Activated naive CD4-positive, alpha-beta T cell treated with anti-CD3 and anti-CD28 coated beads, Interleukin-2, amount 50 U/mL, for 24 hours (primary cell): ENCODE results near the gene LYPD8.
A peak's percentile ranks its signal among the peaks of the same experiment; 100 is the strongest.

Source experiments
- H3K27ac Mint-ChIP-seq: one replicate; pipeline ENCODE4 v1.8.0; 2021; ENCODE audit warnings: mild to moderate bottlenecking, mixed read lengths
- H3K27me3 Mint-ChIP-seq: one replicate; pipeline ENCODE4 v1.8.0; 2021; ENCODE audit warnings: mixed read lengths
- H3K36me3 Mint-ChIP-seq: one replicate; pipeline ENCODE4 v1.8.0; 2021; ENCODE audit warnings: mixed read lengths
- H3K4me1 Mint-ChIP-seq: one replicate; pipeline ENCODE4 v1.8.0; 2021; ENCODE audit warnings: mixed read lengths
- H3K4me3 Mint-ChIP-seq: one replicate; pipeline ENCODE4 v1.8.0; 2021; ENCODE audit warnings: mild to moderate bottlenecking, mixed read lengths
- H3K9me3 Mint-ChIP-seq: one replicate; pipeline ENCODE4 v1.8.0; 2021; ENCODE audit warnings: mixed read lengths

Gene LYPD8

DNA sequence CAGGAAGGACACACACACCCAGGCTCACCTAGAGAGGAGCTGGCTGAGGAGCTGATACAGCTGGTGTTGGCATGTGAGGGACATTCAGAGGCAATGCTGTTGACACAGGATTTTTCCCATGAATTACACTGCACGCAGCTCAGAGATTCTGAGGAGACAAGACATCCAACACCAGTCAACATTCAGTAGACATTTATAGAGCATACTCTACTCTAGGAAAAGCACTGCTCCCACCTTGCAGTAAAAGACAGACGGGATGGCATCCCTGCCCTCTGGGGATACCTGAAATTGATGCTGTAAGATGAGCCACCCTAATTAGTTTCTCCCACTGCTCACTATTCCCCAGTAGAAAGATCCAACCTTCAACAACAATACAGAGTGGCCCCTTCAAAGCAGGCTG, 5.1 kb downstream of the LYPD8 start:
- peaks cover 25% of the 10 kb centered on the region for H3K4me1 Mint-ChIP-seq
- H3K9me3 Mint-ChIP-seq: no peaks in the 10 kb centered on the region
- H3K4me3 Mint-ChIP-seq: no peak overlapping the region
- H3K27me3 Mint-ChIP-seq: no peaks in the 10 kb centered on the region
- no peaks in the 10 kb centered on the region for H3K36me3 Mint-ChIP-seq
- no peak overlapping the region for H3K27ac Mint-ChIP-seq

DNA sequence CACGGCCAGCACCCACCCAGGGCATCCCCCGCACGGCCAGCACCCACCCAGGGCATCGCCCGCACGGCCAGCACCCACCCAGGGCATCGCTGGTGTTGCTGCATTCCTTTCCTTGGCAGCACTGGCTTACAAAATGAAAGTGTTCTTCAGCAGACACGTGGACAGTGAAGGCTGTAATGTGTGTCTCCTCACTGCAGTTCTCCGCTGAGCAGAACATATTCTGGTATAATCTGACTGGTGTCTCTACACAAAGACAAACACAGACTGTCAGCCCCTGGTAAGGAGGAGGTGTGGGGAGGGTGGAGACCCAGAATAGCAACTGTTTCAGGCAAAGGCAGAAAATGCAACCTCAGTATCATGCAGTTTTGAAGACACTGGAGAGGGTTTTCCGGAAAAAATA, 7.3 kb downstream of the LYPD8 start:
- H3K27me3 Mint-ChIP-seq: no peaks in the 10 kb centered on the region
- no peaks in the 10 kb centered on the region for H3K9me3 Mint-ChIP-seq
- no peak overlapping the region for H3K4me3 Mint-ChIP-seq
- no peak overlapping the region for H3K27ac Mint-ChIP-seq
- H3K4me1 Mint-ChIP-seq: peaks cover 25% of the 10 kb centered on the region
- H3K36me3 Mint-ChIP-seq: no peaks in the 10 kb centered on the region

DNA sequence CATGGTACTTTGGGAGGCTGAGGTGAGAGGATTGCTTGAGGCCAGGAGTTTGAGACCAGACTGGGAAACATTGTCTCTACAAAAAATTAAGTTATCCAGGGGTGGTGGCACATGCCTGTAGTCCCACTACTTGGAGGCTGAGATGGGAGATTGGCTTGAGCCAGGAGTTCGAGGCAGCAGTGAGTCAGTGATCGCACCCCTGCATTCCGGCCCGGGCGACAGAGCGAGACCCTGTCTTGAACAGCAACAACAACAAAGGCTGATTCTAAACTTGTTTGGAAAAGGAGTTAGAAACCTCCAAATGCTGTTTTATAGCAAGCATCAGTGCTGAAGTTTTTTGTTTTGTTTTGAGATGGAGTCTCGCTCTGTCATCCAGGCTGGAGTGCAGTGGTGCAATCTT, 14.7 kb downstream of the LYPD8 start:
- Mint-ChIP-seq H3K9me3 (no peaks in the 10 kb centered on the region), H3K4me3 (no peak overlapping the region), H3K27ac (no peak overlapping the region), H3K36me3 (no peaks in the 10 kb centered on the region), H3K4me1 (no peaks in the 10 kb centered on the region), H3K27me3 (peaks cover 2% of the 10 kb centered on the region)

DNA sequence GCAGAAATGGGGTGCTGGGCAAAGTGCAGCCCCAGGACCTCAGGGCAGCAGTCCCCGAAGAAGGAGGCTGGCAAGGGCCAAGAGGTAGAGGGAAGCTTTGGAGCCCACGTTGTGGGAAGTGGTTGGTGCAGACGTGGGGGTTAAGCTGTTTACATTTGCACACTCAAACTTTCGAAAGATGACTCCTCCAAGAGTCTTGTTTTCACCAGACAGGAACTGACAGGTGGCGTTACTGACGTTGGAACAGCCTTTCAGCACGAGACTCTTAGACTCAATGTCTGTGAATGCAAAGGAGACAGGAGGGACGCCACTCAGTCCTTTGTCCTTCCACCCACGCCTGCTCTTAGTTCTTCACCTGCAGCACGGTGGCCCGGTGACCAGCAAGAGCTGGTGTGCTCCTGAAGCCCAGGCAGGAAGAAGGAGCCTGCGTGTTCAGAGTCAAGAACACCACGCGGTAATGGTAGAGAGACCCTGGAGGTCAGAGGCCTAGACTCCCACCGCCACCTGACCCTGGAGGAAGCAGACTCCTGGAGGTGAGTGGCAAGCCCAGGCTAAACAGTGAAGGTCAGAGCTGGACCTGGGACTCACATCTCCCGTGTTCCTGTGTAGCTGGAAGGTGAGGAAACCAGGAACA, 15.9 kb downstream of the LYPD8 start:
- Mint-ChIP-seq H3K27ac (no peak overlapping the region), H3K36me3 (no peaks in the 10 kb centered on the region), H3K27me3 (peaks cover 2% of the 10 kb centered on the region), H3K4me3 (no peak overlapping the region), H3K4me1 (no peaks in the 10 kb centered on the region), H3K9me3 (no peaks in the 10 kb centered on the region)

DNA sequence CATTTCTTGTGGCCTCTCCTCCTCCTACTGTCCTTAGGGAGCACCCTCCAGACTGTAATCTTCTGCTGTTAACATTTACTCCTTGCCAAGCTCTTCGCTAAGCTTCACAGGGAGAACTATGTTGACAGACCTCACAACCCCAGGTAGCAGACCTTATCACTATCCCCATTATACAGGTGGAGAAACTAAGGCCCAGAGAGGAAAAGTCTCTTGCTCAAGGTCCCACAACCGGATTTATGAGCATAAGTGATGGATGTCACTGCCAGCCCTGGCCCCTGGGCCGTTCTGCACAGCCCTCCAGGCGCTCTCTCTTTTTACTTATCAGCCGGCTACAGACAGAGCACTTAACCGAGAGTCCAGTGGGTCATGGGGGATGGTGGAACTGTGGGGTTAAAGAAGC, 18.1 kb downstream of the LYPD8 start:
- Mint-ChIP-seq H3K4me3 (no peak overlapping the region), H3K27me3 (peaks cover 5% of the 10 kb centered on the region), H3K9me3 (no peaks in the 10 kb centered on the region)

DNA sequence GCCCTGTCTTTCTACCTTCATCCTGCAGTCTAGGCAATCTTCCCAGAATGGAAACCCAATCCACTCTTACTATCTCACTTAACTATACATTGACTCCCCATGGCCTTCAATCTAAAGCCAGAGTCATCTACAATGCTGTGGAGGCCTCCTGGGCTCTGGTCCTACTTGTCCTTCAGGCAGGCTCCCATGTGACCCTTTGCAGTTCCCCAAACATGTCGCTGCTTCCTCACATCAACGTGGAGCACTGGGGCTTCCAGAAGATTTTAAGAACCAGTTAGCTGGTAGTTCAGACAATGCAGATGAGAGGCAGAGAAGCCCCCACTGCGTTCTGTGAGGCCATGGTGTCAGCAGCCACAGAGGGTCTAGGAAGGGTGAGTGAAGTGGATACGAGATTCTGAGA, 18.6 kb downstream of the LYPD8 start:
- no peaks in the 10 kb centered on the region for H3K36me3 Mint-ChIP-seq
- H3K27me3 Mint-ChIP-seq: peaks cover 4% of the 10 kb centered on the region
- no peak overlapping the region for H3K4me3 Mint-ChIP-seq
- H3K27ac Mint-ChIP-seq: no peak overlapping the region
- H3K9me3 Mint-ChIP-seq: no peaks in the 10 kb centered on the region
- no peaks in the 10 kb centered on the region for H3K4me1 Mint-ChIP-seq

More for the DNA sequence above, 18.1 kb downstream of the LYPD8 start:
- Mint-ChIP-seq H3K27ac (no peak overlapping the region), H3K36me3 (no peaks in the 10 kb centered on the region), H3K4me1 (no peaks in the 10 kb centered on the region)

DNA sequence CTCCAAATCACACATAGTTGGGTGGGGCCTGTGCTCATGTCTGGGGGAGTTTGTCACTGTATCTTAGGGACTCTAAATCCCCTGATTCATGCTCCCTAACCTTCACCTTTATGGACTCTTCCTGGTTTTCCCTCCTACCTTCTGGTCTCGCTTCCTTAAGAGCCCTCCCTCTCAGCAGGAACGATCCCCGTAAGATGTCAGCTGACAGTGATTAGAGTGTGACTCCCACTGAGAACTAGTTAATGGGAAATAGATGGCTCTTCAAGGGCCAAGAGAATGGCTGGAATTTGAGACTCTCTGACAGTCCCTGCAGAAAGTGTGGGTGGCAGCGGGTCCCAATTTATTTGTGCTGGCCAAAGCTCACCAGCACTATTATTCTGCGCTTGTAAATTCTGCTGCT, 22.0 kb downstream of the LYPD8 start:
- H3K9me3 Mint-ChIP-seq: no peaks in the 10 kb centered on the region
- H3K27me3 Mint-ChIP-seq: peaks cover 3% of the 10 kb centered on the region
- H3K36me3 Mint-ChIP-seq: no peaks in the 10 kb centered on the region
- no peak overlapping the region for H3K4me3 Mint-ChIP-seq
- no peaks in the 10 kb centered on the region for H3K4me1 Mint-ChIP-seq
- H3K27ac Mint-ChIP-seq: no peak overlapping the region

DNA sequence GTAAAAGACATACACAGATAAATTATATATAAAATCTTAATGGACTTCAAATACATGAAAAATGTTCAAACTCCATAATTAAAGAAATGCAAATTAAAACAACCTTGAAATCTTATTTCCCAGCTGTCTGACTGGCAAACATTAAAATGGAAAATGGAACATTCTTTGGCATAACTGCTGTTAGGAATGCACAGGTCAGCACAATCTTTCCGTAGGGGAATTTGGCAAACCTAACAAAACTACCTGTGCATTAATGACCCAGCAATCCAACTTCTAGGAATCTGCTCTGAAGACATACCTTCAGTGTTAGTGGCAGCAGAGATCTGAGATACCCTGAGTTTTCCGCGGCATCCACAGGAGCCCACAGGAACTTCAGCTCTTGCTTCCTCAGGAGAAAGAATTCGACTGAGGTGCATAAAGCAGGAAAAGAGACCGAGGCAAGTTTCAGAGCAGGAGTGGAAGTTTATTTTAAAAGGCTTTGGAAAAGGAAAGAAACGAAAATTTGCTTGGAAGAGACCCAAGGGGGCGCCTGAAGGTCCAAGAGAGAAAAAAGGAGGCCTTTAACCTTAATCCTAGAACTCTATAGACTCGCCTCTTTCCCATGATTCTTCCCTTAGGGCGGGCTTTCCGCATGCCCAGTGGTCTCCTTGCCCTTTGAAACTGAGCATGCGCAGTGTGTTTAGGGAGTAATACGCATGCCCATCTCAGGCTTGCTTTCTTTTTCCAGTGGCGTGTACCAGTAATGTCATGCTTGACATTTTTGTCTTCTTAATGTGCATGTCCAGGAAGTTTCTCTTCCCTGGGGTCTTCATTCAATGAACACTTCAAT, 24.8 kb downstream of the LYPD8 start:
- peaks cover 3% of the 10 kb centered on the region for H3K27me3 Mint-ChIP-seq
- no peaks in the 10 kb centered on the region for H3K36me3 Mint-ChIP-seq
- H3K4me3 Mint-ChIP-seq: no peak overlapping the region
- H3K27ac Mint-ChIP-seq: peak overlapping the region; percentile 15
- no peaks in the 10 kb centered on the region for H3K9me3 Mint-ChIP-seq
- no peaks in the 10 kb centered on the region for H3K4me1 Mint-ChIP-seq

DNA sequence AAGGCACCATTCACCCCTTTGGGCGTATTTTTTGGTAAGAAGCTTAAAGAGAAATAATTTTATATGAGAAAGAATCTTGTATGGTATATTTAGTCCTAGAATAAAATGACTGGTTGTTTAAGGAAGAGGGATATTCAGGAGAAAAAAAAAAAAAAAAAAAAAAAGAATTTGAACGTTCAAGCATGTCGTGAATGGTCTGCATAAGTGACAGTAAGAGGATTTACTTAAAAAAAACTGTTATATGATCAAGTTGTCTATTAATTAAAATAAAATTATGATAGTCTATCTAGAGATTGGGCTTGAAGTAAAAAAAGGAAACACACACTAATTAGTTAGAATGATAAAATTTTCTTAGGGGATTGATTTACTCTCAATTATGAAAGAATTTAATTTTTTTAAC, 41.3 kb downstream of the LYPD8 start:
- Mint-ChIP-seq H3K4me3 (no peak overlapping the region), H3K4me1 (no peaks in the 10 kb centered on the region), H3K9me3 (no peaks in the 10 kb centered on the region), H3K36me3 (peaks cover 2% of the 10 kb centered on the region), H3K27ac (no peak overlapping the region), H3K27me3 (peaks cover 10% of the 10 kb centered on the region)

DNA sequence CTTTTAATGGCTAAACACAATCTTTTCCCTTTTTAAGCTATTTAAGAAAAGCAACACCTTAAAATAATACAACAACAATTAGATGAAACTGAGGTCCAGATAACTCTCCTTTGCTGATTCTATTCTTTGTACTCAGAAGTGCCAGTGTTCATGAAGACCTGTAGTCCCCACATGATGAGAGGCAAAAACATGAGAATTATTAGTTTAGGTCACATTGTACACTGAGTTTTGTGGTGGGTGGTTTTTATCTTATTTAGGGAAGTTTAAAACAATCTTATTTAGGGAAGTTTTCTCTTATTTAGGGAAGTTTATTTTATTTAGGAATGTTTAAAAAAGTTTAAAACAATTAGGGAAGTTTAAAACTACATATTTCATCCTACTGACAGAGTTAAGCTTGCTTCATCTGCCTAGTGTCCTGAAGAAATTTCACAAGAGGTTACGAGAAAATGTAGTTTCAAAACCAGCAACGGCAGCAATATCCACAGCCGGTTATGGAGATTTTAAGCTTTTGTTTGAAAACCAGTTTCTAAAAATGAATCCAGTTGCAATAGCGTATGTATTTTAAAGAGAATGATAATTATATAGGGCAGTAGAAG, 45.2 kb downstream of the LYPD8 start:
- no peak overlapping the region for H3K27ac Mint-ChIP-seq
- H3K36me3 Mint-ChIP-seq: peaks cover 2% of the 10 kb centered on the region
- H3K9me3 Mint-ChIP-seq: no peaks in the 10 kb centered on the region
- H3K4me1 Mint-ChIP-seq: no peaks in the 10 kb centered on the region
- H3K27me3 Mint-ChIP-seq: peaks cover 10% of the 10 kb centered on the region
- no peak overlapping the region for H3K4me3 Mint-ChIP-seq

DNA sequence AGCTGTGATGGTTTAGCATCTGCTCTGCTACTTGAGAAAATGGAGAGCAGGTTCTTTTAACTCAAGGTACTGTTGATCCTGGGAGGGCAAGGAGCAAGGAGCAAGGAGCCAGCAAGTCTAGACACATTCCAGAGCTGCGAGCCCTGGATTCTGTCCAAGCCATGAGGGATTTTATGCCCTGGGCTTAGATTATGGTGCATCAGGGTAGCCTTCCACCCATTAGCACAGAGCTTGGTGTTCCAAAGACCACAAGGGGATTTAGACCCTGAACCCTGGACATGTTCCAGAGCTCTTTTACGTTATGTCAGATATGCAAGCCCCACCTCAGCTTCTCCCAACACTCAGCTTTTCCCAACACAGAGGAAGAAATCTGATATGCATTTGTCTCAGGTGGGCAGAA, 51.0 kb downstream of the LYPD8 start:
- Mint-ChIP-seq H3K27me3 (no peaks in the 10 kb centered on the region), H3K36me3 (no peaks in the 10 kb centered on the region), H3K9me3 (no peaks in the 10 kb centered on the region), H3K4me1 (no peaks in the 10 kb centered on the region), H3K4me3 (no peak overlapping the region), H3K27ac (no peak overlapping the region)

DNA sequence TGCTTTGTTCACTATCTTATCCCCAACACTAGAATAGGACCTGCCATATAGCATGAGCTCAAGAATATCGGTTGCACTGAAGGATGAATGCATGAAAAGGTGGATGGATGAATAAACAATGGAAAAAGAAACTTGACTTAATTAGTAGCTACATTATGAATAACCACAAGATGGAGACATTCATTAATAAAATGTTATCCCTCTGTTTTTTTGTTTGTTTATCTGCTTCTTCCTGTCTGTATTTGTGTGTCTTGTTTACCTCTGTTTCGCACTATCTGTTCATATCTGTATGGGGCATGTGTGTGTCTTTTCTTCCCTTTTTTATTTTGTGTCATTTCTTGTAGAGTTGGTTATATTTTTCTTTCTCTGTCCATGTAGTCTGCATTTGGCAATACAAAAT, 51.9 kb downstream of the LYPD8 start:
- Mint-ChIP-seq H3K9me3 (no peaks in the 10 kb centered on the region), H3K27me3 (no peaks in the 10 kb centered on the region), H3K36me3 (no peaks in the 10 kb centered on the region), H3K27ac (no peak overlapping the region), H3K4me1 (no peaks in the 10 kb centered on the region), H3K4me3 (no peak overlapping the region)

DNA sequence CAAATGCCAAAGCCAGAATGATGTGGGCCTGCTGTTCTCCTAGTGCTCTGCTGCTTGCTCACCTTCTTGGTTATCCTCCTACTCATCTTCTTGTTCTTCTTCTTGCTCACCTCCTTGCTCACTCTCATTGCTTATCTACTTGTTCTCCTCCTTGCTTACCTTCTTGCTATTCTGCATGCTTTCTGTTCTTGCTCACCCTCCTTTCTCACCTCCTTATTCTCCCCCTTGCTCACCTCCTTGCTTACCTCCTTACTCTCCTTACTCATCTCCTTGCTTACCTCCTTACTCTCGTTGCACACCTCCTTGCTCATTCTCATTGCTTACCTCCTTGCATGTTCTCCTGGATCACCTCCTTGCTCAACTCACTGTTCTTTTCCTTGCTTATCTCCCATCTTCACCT, 52.8 kb downstream of the LYPD8 start, which contains the start of gene OR14I1:
Gene OR14I1 (minus strand): TSS at position 53 of the 400 bp plus-strand sequence.
- Mint-ChIP-seq H3K27me3 (no peaks in the 10 kb centered on the region), H3K27ac (no peak within 1 kb of the TSS), H3K4me3 (no peak within 1 kb of the TSS), H3K9me3 (no peaks in the 10 kb centered on the region), H3K4me1 (no peaks in the 10 kb centered on the region), H3K36me3 (no peaks in the 10 kb centered on the region)

DNA sequence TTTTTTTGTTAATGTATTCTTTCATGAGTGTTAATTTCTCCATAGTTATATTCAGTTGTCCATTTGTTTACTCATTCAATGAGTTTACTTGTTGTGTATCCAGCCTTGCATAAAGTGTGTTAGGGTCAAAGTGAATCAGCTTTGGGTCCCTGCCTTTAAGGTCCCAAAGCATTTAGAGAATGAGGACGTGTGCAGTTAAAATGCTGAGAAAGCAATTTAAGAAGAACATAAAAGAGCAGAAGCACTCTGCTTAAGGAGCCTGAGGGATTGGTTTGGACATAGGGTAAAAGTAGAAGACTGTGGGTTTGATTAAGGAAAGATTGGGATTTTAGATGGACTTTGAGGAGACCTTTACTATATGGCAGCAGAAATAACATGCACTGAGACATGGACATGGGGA, 56.5 kb downstream of the LYPD8 start:
- Mint-ChIP-seq H3K27ac (no peak overlapping the region), H3K36me3 (no peaks in the 10 kb centered on the region), H3K9me3 (no peaks in the 10 kb centered on the region), H3K4me3 (no peak overlapping the region), H3K4me1 (no peaks in the 10 kb centered on the region), H3K27me3 (peaks cover 1% of the 10 kb centered on the region)

DNA sequence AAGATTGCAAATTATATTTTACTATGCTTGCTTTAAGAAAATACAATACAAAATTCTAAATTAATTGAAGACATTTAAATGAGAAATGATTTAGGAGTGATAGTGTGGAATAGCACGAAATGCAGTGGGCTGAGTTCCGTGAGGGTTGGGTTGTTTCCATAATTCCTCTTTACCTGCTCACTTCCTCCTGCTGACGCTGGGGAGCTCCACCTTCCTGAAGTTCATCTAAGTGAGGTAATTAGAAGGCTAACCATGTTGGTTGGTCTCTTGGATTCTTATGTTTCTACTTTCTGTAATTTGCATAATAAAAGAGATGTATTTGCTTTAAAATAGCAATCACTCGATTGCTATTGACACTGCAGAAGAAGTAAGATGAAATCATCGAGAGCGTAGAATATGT, 57.7 kb downstream of the LYPD8 start:
- H3K36me3 Mint-ChIP-seq: no peaks in the 10 kb centered on the region
- H3K4me1 Mint-ChIP-seq: no peaks in the 10 kb centered on the region
- no peak overlapping the region for H3K27ac Mint-ChIP-seq
- peaks cover 1% of the 10 kb centered on the region for H3K27me3 Mint-ChIP-seq
- H3K4me3 Mint-ChIP-seq: no peak overlapping the region
- H3K9me3 Mint-ChIP-seq: no peaks in the 10 kb centered on the region

DNA sequence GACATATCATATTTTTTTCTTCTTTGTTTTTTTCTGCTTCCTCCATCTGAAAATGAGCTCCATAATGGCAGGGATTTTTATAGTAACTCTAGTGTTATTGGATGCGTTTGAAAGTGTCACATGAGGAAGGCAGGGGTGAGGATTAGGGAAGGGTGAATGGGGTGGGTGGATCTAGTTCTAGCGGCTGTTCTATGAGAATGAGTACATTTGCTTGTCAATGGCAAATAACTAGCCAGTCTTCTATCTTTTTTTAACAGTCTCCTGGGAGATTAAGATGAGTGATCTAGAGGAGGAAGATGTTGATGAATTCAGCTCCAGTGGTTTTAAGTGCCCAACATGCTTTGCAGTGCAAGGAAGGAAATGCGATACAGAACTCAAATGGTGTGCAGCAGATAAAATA, 58.8 kb downstream of the LYPD8 start:
- no peaks in the 10 kb centered on the region for H3K9me3 Mint-ChIP-seq
- no peak overlapping the region for H3K4me3 Mint-ChIP-seq
- H3K27ac Mint-ChIP-seq: no peak overlapping the region
- no peaks in the 10 kb centered on the region for H3K4me1 Mint-ChIP-seq
- H3K36me3 Mint-ChIP-seq: no peaks in the 10 kb centered on the region
- H3K27me3 Mint-ChIP-seq: peaks cover 1% of the 10 kb centered on the region
